AG04450 (cell line): ENCODE measurements around the gene RNF224. TPM values are rescaled to one million over a fixed set of nuclear protein-coding genes. Genes with fewer than 3 reads are reported as not detected.

Source experiments
- CTCF ChIA-PET: fragments of 300-600, 350-600 bp; formaldehyde crosslinking; extraction: SDS; loops from one replicate; lab custom pipeline; 2022; ENCODE audit warnings: antibody characterized with exemption, inconsistent platforms; lab: Charles Lee
- POLR2A ChIA-PET: fragments of 350-600 bp; formaldehyde crosslinking; extraction: SDS; loops from one replicate; lab custom pipeline; 2021; ENCODE audit warnings: antibody characterized with exemption, inconsistent platforms; lab: Yijun Ruan, JAX
- DNase-seq: peaks from one replicate; pipeline ENCODE4 v3.0.0-alpha.2; 2011; ENCODE audit warnings: low read depth, low spot score
- H3K27ac ChIP-seq: one replicate; pipeline ENCODE4 v1.5.1; 2012; ENCODE audit warnings: low read depth, low read length, control low read depth
- H3K27me3 ChIP-seq: one replicate; pipeline ENCODE4 v1.6.0; 2012; ENCODE audit warnings: low read length; ENCODE audit not compliant: control insufficient read depth, insufficient read depth
- H3K4me3 ChIP-seq: 2 replicates; pipeline ENCODE4 v1.5.1; 2011; ENCODE audit warnings: mild to moderate bottlenecking, low read depth, low read length, control low read depth
- H3K9me3 ChIP-seq: 2 replicates; pipeline ENCODE4 v1.5.1; 2012; ENCODE audit warnings: low read length; ENCODE audit not compliant: control insufficient read depth, insufficient read depth
- CTCF ChIP-seq: IDR thresholded peaks from 2 replicates; pipeline ENCODE4 v1.5.1; 2011; ENCODE audit warnings: low read depth, low read length, control low read depth, inconsistent platforms
- polyA plus RNA-seq: library from polyadenylated mRNA; depleted of rRNA; stranded (reverse); fragments of >200 nt; gene quantifications from 2 replicates; pipeline ENCODE4 v1.2.3, GENCODE V29; 2011

The RNF224 gene
- polyA plus RNA-seq, 1 experiment = not detected

- ChIA-PET CTCF (interaction anchor here (0.7 to 2.4 kb wide), 9 partner anchors 9 to 199 kb away, joined by 3 to 14 read pairs (median 5); no protein-coding TSS in a partner anchor), POLR2A (interaction anchor here (0.8 to 1.8 kb wide), 4 partner anchors 12 to 141 kb away, joined by 3 to 7 read pairs (median 4); partner anchors contain the start of genes MAN1B1 and TUBB4B)
- Histone ChIP-seq H3K27me3 (no peaks in the 10 kb centered on the region), H3K4me3 (no peak overlapping the region), H3K27ac (no peak overlapping the region), H3K9me3 (no peaks in the 10 kb centered on the region; the same call in 1 of the 2 replicates)
- DNase-seq = no peak
- TF ChIP-seq CTCF = no peak
Measured at GRCh38 chr9:137227853-137228505, 677 bp downstream of the RNF224 start.

GRCh38 chr9:137228506-137228967 lies 1.2 kb downstream of the RNF224 start:
- no peak overlapping the region for H3K27ac ChIP-seq
- no peaks in the 10 kb centered on the region; the same call in 1 of the 2 replicates for H3K9me3 ChIP-seq
- POLR2A ChIA-PET = interaction anchor here (1.8 kb wide), 1 partner anchor 12 kb away, joined by 7 read pairs; the partner anchor contains the start of gene TUBB4B
- TF ChIP-seq CTCF = no peak
- CTCF ChIA-PET = interaction anchor here (1.2 to 2.4 kb wide), 5 partner anchors 8 to 200 kb away, joined by 3 to 14 read pairs (median 8); no protein-coding TSS in a partner anchor
- no peak for DNase-seq
- H3K4me3 ChIP-seq = no peak overlapping the region
- no peaks in the 10 kb centered on the region for H3K27me3 ChIP-seq

GRCh38 chr9:137228968-137229896 lies 1.9 kb downstream of the RNF224 start:
- Histone ChIP-seq H3K9me3 (no peaks in the 10 kb centered on the region; the same call in 1 of the 2 replicates), H3K4me3 (no peak overlapping the region), H3K27ac (no peak overlapping the region), H3K27me3 (no peaks in the 10 kb centered on the region)
- no peak for TF ChIP-seq CTCF
- POLR2A ChIA-PET = interaction anchor here (0.6 to 1.9 kb wide), 2 partner anchors 12 to 24 kb away, joined by 3 to 7 read pairs; partner anchors contain the start of gene TUBB4B
- CTCF ChIA-PET = interaction anchor here (0.5 to 0.6 kb wide), 2 partner anchors 73 to 182 kb away, joined by 3 read pairs; no protein-coding TSS in a partner anchor
- DNase-seq = no peak

- CTCF ChIA-PET = no interaction called here
- Histone ChIP-seq H3K9me3 (no peaks in the 10 kb centered on the region; the same call in 1 of the 2 replicates), H3K4me3 (no peak overlapping the region), H3K27ac (no peak overlapping the region), H3K27me3 (no peaks in the 10 kb centered on the region)
- no peak for DNase-seq
- POLR2A ChIA-PET = interaction anchor here (0.6 to 1.9 kb wide), 2 partner anchors 11 to 25 kb away, joined by 3 to 7 read pairs; partner anchors contain the start of gene TUBB4B
- no peak for TF ChIP-seq CTCF
Measured at GRCh38 chr9:137229903-137230704, 2.8 kb downstream of the RNF224 start.
